ENCODE results near the gene NSUN5.

DNA sequence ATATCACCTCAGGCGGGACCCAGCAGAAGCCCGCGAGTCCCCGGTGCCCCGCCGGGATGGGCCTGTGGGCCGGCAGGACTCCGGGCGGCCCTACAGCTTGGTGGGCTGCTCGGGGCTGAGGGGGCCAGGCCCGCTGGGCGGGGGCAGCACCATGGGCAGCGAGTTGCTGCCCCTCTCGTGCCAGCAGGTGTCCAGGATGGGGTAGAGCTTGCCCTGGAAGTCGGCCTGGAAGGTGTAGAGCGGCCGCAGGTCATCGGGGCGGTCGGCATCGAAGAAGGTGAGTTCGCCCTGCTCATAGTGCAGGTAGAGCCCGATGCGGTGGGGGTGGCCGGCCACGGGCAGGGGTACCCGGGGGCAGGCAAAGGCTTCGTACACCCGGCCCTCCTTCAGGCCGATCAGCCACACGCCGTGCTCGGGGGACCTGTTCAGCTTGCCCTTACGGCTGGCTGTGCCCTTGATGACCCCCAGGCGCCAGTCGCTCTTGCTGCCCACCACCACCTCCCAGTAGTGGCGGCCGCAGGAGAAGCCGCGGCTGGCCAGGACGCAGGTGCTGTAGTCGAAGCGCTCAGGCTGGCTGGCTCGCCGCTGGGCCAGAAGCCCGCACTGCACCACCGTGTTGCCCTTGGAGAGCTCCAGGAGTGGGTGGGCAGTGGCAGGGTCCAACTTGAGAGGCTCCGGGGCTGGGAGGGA lies 4.3 kb upstream of the NSUN5 start:
- no peak for TF ChIP-seq ZNF350 (tag by site-specific recombination; IDR thresholded peaks at IDR 0.05)
- no peak for TF ChIP-seq ZNF37A (tag by site-specific recombination; IDR thresholded peaks at IDR 0.05)
- TF ChIP-seq, protein P1, sequence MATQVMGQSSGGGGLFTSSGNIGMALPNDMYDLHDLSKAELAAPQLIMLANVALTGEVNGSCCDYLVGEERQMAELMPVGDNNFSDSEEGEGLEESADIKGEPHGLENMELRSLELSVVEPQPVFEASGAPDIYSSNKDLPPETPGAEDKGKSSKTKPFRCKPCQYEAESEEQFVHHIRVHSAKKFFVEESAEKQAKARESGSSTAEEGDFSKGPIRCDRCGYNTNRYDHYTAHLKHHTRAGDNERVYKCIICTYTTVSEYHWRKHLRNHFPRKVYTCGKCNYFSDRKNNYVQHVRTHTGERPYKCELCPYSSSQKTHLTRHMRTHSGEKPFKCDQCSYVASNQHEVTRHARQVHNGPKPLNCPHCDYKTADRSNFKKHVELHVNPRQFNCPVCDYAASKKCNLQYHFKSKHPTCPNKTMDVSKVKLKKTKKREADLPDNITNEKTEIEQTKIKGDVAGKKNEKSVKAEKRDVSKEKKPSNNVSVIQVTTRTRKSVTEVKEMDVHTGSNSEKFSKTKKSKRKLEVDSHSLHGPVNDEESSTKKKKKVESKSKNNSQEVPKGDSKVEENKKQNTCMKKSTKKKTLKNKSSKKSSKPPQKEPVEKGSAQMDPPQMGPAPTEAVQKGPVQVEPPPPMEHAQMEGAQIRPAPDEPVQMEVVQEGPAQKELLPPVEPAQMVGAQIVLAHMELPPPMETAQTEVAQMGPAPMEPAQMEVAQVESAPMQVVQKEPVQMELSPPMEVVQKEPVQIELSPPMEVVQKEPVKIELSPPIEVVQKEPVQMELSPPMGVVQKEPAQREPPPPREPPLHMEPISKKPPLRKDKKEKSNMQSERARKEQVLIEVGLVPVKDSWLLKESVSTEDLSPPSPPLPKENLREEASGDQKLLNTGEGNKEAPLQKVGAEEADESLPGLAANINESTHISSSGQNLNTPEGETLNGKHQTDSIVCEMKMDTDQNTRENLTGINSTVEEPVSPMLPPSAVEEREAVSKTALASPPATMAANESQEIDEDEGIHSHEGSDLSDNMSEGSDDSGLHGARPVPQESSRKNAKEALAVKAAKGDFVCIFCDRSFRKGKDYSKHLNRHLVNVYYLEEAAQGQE (tag by site-specific recombination; IDR thresholded peaks at IDR 0.05), result no peak
- no peak for TF ChIP-seq SP7 (tag by site-specific recombination; IDR thresholded peaks at IDR 0.05)
- TF ChIP-seq, protein P2, sequence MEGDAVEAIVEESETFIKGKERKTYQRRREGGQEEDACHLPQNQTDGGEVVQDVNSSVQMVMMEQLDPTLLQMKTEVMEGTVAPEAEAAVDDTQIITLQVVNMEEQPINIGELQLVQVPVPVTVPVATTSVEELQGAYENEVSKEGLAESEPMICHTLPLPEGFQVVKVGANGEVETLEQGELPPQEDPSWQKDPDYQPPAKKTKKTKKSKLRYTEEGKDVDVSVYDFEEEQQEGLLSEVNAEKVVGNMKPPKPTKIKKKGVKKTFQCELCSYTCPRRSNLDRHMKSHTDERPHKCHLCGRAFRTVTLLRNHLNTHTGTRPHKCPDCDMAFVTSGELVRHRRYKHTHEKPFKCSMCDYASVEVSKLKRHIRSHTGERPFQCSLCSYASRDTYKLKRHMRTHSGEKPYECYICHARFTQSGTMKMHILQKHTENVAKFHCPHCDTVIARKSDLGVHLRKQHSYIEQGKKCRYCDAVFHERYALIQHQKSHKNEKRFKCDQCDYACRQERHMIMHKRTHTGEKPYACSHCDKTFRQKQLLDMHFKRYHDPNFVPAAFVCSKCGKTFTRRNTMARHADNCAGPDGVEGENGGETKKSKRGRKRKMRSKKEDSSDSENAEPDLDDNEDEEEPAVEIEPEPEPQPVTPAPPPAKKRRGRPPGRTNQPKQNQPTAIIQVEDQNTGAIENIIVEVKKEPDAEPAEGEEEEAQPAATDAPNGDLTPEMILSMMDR (tag by site-specific recombination; IDR thresholded peaks at IDR 0.05), result no peak
- no peak for TF ChIP-seq GFI1B (tag by site-specific recombination; IDR thresholded peaks at IDR 0.05)
- TF ChIP-seq ZFP37 (tag by site-specific recombination; IDR thresholded peaks at IDR 0.05), result no peak
- TF ChIP-seq ZNF777 (tag by site-specific recombination; IDR thresholded peaks at IDR 0.05; ENCODE audit: borderline replicate concordance), result no peak
